GM21529 (cell line): ENCODE results near the gene GRIK4.
"Not testable (repeated sequence)": the region's sequence is repeated elsewhere in the genome, so short reads cannot be mapped to it uniquely, and the experiment has no call there.

ENCODE experiments used
- ATAC-seq: cut with Tn5 transposase; IDR thresholded peaks from one replicate; pipeline ENCODE4 v1.9.1; 2021; ENCODE audit not compliant: unreplicated experiment

GRIK4 gene, protein sequence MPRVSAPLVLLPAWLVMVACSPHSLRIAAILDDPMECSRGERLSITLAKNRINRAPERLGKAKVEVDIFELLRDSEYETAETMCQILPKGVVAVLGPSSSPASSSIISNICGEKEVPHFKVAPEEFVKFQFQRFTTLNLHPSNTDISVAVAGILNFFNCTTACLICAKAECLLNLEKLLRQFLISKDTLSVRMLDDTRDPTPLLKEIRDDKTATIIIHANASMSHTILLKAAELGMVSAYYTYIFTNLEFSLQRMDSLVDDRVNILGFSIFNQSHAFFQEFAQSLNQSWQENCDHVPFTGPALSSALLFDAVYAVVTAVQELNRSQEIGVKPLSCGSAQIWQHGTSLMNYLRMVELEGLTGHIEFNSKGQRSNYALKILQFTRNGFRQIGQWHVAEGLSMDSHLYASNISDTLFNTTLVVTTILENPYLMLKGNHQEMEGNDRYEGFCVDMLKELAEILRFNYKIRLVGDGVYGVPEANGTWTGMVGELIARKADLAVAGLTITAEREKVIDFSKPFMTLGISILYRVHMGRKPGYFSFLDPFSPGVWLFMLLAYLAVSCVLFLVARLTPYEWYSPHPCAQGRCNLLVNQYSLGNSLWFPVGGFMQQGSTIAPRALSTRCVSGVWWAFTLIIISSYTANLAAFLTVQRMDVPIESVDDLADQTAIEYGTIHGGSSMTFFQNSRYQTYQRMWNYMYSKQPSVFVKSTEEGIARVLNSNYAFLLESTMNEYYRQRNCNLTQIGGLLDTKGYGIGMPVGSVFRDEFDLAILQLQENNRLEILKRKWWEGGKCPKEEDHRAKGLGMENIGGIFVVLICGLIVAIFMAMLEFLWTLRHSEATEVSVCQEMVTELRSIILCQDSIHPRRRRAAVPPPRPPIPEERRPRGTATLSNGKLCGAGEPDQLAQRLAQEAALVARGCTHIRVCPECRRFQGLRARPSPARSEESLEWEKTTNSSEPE

DNA sequence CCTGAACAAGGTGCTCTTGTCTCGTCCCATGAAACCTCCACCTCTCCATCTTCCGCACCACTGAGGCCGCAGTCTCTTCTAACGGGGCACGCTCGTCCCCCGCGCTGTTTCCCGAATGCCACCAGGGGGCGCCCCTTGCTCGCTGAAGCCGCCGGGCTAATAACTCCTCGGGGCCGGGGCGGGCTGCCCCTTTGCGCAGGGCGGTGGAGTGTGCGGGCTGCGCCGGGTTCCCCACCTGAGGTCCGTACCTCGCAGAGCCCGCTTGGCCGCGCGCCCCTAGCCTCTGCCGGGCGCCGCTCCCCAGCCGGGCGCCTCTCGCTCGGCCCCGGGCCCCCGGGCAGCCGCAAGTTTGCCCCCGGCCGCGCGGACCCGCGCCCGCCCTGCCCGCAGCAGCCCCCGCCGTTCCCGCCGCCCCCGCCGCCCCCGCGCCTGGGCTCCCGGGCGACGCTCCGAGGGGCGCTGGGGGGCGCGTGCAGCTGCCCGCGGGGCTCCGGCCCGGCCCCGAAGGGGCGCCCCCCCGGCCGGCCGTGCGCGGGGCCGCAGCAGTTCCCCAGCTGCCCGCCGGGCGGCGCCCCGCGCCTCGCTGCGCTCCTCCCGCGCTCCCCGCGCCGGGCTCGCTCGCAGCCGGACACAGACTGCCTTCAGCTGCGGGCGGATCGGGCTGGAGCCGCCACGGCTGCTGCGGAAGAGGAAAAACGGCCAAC is at the start of gene GRIK4:
Gene GRIK4, plus strand, starts transcription at position 633 of the 704 bp plus-strand sequence. CDS start 148,571 bp downstream, outside the sequence.
- ATAC-seq = peak; percentile 84

DNA sequence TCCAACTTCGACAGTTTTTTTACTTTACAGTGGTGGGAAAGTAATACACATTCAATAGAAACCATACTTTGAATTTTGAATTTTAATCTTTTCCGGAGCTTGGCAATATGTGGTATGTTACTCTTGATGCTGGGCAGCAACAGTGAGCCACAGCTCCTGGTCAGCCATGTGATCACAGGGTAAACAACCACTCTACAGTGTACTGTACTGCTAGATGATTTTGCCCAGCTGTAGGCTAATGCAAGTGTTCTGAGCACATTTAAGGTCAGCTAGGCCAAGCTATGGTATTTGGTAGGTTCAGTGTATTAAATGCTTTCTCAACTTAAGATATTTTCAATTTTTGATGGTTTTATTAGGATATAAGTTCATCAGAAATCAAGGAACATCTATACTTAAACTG is 48.7 kb upstream of the GRIK4 start:
- no peak for ATAC-seq

- no peak for ATAC-seq
Measured at GRCh38 chr11:120465921-120466534, 45.5 kb upstream of the GRIK4 start.

DNA sequence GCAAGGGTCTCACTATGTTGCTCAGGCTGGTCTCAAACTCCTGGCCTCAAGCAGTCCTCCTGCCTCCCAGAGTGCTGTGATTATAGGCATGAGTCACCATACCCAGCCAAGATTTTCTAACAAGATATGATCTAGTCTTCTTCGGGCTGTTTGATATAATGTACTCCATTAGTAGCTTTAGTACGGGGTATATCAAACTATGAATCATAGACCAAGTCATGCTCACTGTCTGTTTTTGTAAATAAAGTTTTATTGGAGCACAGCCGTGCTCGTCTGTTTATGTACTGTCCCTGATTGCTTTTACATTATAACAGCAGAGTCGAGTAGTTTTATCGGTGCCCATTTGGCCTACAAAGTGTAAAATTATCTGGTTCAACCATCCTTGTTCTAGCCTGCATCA is 43.9 kb upstream of the GRIK4 start:
- no peak for ATAC-seq

- ATAC-seq = no peak
Measured at GRCh38 chr11:120471131-120471530, 40.4 kb upstream of the GRIK4 start.

GRCh38 chr11:120471994-120472393 is 39.6 kb upstream of the GRIK4 start:
- ATAC-seq = no peak

- ATAC-seq = no peak
Measured at GRCh38 chr11:120473503-120473902, 38.0 kb upstream of the GRIK4 start.

DNA sequence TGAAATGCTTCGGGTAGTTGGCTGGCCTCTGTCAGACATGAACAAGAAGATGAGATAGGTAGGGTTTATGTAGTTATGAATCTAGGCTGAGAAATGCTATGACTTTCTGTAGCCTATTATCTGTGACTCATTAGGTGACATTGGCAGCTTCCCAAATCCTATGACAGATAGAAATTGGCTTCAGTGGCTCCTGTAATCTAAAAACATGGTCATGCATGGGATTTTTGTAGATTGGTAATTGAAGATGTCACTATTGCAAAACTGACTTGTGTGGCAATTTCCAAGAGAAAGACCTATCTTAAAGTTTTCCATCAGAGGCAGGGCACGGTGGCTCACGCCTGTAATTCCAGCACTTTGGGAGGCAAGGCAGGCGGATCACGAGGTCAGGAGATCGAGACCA is 29.4 kb upstream of the GRIK4 start:
- no peak for ATAC-seq

DNA sequence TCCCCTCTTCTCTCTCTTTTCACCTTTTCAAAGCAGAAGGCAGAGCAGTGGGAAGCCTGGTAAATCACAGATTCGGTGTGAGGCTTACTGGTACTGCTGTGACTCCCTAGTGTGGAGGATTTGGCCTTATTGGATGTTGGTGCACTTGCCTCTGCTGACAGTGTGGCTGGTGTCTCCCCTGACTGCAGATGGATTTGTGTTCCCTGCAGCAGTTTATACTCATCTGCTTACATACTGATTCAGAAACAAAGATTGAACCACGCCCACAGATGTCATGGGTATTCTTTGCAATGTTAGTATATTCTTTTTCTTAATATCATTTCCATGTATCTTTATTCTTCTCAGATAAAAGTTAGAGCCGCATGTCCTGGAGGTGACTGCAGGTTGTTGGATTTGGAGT is 26.8 kb upstream of the GRIK4 start:
- ATAC-seq = no peak

DNA sequence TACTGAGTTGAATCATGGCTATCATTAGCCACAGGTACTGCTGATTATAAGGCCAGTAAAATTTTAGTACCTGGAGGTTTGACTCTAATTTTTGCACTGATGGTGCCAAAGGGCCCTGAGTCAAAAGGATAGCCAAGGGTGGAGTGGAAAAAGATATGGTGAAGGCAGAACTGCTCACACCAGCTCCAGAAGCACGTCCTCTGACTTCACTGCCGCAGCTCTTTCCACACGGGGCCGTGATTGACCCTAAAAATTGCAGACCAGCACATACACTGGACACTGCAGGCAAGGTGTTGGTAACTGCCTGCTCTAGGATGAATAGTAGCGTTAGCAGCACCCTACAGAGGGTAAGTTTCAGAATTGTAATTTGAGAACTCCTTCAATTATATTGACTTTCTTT is 25.4 kb upstream of the GRIK4 start:
- ATAC-seq = no peak

DNA sequence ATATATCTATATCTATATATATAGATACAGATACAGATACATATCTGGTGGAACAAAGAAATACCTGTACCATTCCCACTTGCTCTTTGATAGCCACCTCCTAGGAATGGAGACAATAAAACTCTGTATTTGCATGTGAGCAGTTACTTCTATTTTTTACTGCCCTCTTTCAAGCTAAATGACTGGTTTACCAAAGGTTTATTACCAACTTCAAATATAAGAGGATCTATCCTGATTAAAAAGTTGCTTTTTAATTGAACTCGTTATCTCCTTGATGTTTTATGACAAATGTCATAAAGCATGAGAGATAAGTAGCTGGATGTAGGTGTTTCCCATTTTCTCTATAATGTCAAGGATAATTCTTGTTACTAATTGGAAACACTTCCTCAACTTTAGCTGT is 21.7 kb upstream of the GRIK4 start:
- no peak for ATAC-seq

- ATAC-seq = no peak
Measured at GRCh38 chr11:120492486-120492885, 19.1 kb upstream of the GRIK4 start.

DNA sequence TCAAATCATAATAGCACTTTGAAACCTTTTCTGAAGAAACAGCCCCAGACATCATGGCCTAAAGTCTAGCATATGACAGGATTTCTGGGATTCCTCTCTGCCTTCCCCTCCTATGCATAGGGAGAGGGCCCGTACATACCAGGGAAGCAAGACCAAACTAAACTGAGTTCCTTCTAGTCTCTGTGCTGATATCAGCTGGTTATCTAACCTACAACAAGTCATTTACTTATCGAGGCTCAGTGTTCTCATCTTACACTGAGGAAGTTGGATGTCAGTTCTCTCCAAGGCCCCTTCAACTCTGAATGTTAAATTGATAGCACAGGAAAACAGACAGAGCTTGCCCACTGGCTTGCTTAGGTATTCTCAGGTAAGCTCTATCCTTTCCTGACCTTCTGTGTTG is 17.0 kb upstream of the GRIK4 start:
- ATAC-seq = no peak

- no peak for ATAC-seq
Measured at GRCh38 chr11:120499088-120499487, 12.5 kb upstream of the GRIK4 start.

GRCh38 chr11:120499859-120500258 is 11.7 kb upstream of the GRIK4 start:
- no peak for ATAC-seq

DNA sequence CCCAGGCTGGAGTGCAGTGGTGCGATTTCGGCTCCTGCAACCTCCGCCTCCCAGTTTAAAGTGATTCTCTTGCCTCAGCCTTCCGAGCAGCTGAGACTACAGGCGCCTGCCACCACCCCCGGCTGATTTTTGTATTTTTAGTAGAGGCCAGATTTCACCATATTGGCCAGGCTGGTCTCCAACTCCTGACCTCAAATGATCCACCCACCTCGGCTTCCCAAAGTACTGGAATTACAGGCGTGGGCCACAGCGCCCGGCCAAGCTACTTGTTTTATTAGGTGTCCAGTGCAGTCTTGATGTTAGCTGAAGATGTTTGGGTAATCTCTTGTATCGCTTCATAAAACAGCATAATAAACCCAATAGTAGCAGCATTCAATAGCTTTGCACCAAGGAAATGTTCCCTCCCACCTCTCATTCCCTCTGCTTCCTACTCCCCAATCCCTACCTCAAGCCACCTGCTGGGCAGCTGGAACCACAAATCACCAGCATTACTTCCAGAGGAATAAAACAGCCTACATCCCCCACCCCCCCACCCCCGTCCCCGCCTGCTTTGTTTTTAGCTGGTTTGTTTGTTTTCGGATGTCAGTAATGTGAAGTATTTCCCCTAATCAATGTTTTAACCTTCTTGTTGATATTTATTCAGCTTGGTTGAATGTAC is 11.0 kb upstream of the GRIK4 start:
- no peak for ATAC-seq

GRCh38 chr11:120501440-120501839 is 10.1 kb upstream of the GRIK4 start:
- no peak for ATAC-seq

DNA sequence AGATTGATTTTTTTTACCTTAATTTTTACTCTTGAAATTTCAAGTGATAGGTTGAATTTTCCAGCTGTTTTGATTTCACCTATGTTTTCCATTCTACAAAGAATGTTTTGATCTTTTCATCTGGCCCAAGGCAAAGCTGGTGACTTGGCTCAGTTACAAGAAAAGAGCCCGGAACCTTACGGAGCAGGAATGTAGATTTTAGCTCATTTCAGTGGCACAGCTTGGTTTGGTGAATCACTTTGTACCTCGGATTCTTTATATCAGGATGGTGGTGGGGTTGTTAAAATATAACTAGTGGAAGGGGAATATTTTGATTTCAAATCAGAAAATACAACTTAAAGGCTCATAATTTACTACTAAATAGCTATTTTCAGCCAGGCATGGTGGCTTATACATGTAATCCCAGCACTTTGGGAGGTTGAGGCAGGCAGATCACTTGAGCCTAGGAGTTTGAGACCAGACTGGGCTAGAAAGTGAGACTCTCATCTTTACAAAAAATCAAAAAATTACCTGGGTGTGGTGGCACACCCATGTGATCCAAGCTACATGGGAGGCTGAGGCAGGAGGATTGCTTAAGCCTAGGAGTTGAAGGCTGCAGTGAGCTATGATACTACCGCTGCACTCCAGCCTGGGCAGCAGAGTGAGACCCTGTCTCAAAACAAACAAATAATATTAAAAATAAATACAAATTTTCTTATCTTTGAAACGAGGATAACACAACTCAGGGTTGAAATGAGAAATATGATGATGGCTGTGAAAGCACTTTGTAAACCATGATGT is 9.4 kb upstream of the GRIK4 start:
- ATAC-seq = no peak

DNA sequence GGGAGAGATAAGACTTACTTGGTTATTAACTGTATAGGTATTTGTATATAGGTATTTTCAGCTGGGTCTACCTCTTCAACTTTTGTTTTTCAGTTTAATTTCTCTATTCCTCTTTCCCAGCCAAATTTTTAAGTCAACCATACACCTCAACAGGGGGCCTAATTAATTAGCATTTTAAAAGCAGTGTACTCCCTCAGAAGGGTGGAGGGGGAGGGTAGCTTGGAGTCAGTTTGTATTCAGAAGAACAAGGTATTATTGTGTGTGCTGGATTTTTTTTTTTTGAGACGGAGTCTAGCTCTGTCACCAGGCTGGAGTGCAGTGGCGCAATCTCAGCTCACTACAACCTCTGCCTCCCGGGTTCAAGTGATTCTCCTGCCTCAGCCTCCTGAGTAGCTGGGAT is 8.0 kb upstream of the GRIK4 start:
- not testable (repeated sequence) for ATAC-seq
